Measurements from ENCODE around the gene DEFB110. TPM values are rescaled to one million over a fixed set of nuclear protein-coding genes. Genes with fewer than 3 reads are reported as not detected.

Gene DEFB110
- total and polyA plus RNA-seq, 8 donors: not detected

DNA sequence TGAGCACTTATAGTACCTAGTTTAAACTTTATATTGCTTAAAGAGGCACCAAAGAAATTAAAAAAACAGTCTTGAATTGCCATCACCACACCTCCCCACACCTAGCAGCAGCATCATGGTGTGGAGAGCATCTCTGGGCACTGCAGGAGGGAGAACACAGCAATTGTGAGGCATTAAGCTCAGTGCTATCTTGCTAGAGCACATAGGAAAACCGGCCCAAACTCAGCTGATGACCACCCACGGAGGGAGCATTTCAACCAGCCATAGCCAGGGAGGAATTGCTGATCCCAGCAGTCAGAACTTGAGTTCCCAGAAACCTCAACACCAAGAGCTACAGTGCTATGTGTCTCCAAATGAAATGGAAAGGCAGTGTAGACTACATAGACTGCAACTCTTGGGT, 32.9 kb downstream of the DEFB110 start:
- Histone ChIP-seq H3K27ac (no peak overlapping the region), H3K36me3 (no peaks in the 10 kb centered on the region), H3K27me3 (peaks cover 0 to 23% (median 8%) of the 10 kb centered on the region in 3 donors), H3K4me1 (no peaks in the 10 kb centered on the region), H3K4me3 (no peak overlapping the region), H3K9me3 (no peaks in the 10 kb centered on the region)
- WGBS, 5 donors: 57 to 85% (median 66%) methylated on average over 1 to 2 of the region's 2 CpGs
- intact Hi-C loops (cut with DNase I; ENCODE audit: low total_unique reads): no loop called here
- no peak for TF ChIP-seq EP300 (IDR thresholded peaks at IDR 0.05)
- TF ChIP-seq POLR2A (IDR thresholded peaks at IDR 0.05): no peak
- TF ChIP-seq, protein P1, sequence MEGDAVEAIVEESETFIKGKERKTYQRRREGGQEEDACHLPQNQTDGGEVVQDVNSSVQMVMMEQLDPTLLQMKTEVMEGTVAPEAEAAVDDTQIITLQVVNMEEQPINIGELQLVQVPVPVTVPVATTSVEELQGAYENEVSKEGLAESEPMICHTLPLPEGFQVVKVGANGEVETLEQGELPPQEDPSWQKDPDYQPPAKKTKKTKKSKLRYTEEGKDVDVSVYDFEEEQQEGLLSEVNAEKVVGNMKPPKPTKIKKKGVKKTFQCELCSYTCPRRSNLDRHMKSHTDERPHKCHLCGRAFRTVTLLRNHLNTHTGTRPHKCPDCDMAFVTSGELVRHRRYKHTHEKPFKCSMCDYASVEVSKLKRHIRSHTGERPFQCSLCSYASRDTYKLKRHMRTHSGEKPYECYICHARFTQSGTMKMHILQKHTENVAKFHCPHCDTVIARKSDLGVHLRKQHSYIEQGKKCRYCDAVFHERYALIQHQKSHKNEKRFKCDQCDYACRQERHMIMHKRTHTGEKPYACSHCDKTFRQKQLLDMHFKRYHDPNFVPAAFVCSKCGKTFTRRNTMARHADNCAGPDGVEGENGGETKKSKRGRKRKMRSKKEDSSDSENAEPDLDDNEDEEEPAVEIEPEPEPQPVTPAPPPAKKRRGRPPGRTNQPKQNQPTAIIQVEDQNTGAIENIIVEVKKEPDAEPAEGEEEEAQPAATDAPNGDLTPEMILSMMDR (IDR thresholded peaks at IDR 0.05): no peak
- TF ChIP-seq POLR2AphosphoS5 (IDR thresholded peaks at IDR 0.05): no peak
- DNase-seq: no peak

DNA sequence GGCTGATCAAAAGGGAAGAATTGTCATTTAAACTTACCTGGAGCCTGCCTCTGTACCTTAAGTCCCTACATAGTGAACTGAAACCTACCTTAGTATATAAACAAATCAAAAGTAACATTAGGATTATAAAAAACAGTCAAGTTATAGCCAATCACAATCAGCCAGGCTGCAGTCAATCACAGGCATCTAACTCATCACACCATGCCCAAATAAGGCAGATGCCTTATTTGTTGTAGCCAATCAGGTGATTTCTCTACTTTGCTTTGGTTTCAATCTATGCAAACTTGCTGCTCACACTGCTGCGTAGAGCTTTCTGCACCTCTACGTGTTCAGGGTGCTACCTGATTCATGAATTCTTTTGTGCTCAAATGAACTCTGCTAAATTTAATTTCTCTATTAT, 34.0 kb downstream of the DEFB110 start:
- Histone ChIP-seq H3K9me3 (peaks cover 0 to 4% (median 2%) of the 10 kb centered on the region in 4 donors), H3K4me1 (no peaks in the 10 kb centered on the region), H3K4me3 (no peak overlapping the region), H3K36me3 (no peaks in the 10 kb centered on the region), H3K27me3 (peaks cover 0 to 23% (median 8%) of the 10 kb centered on the region in 3 donors), H3K27ac (no peak overlapping the region)
- 86 to 91% (median 87%) methylated on average over 2 of the region's 2 CpGs for WGBS, 5 donors
- DNase-seq: no peak
- intact Hi-C loops (cut with DNase I; ENCODE audit: low total_unique reads): no loop called here
- TF ChIP-seq POLR2AphosphoS5 (IDR thresholded peaks at IDR 0.05) (no peak), POLR2A (IDR thresholded peaks at IDR 0.05) (no peak), EP300 (IDR thresholded peaks at IDR 0.05) (no peak)
- TF ChIP-seq, protein P1 (IDR thresholded peaks at IDR 0.05): no peak

DNA sequence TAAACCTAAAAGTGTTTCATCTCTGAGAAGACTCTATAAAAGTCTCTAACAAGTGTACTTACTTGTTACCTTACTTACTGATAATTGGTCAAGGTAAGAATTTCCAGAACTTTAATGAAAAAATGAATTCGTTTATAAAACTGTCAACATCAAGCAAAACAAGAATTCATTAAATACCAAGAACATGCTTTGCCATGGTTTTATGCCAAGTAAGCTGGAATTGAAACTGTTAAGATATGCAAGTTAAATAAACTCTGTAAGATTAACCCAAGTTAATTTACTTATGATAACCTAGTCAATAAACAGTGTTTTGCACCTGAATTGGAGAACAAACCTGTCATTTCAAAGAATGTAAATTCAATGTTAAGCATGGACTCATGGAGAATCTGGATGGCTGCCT, 35.2 kb downstream of the DEFB110 start:
- WGBS, 5 donors: 19 to 52% (median 26%) methylated on average over 1 of the region's 1 CpG
- no peak for DNase-seq
- H3K4me1 ChIP-seq: no peaks in the 10 kb centered on the region
- peaks cover 0 to 7% (median 3%) of the 10 kb centered on the region in 4 donors for H3K9me3 ChIP-seq
- intact Hi-C loops (cut with DNase I; ENCODE audit: low total_unique reads): no loop called here
- H3K4me3 ChIP-seq: no peak overlapping the region
- H3K27me3 ChIP-seq: peaks cover 0 to 23% (median 8%) of the 10 kb centered on the region in 3 donors
- no peaks in the 10 kb centered on the region for H3K36me3 ChIP-seq
- TF ChIP-seq POLR2AphosphoS5 (IDR thresholded peaks at IDR 0.05) (no peak), POLR2A (IDR thresholded peaks at IDR 0.05) (no peak), EP300 (IDR thresholded peaks at IDR 0.05) (no peak)
- TF ChIP-seq, protein P1 (IDR thresholded peaks at IDR 0.05): no peak
- H3K27ac ChIP-seq: no peak overlapping the region

DNA sequence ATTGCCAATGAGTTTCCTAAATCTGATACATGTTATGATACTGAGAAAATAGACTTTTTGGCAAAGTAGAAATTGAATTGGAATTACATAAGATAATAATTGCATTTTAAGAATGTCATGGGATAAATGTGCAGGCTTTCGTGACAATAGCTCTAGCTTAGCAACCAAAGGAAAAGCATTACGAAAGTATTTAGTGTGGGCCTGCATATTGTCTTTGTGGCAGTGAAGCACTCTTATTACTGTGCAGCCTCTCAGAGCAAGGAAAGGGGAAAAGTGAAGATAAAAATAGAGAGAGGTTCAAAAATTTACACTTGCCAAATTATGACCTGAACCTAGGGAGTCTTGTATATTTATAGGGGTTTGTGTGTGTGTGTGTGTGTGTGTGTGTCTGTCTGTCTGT, 39.7 kb downstream of the DEFB110 start:
- Histone ChIP-seq H3K4me3 (no peak overlapping the region), H3K27me3 (no peaks in the 10 kb centered on the region), H3K4me1 (no peaks in the 10 kb centered on the region), H3K9me3 (peaks cover 0 to 7% (median 3%) of the 10 kb centered on the region in 4 donors), H3K27ac (no peak overlapping the region), H3K36me3 (no peaks in the 10 kb centered on the region)
- intact Hi-C loops (cut with DNase I; ENCODE audit: low total_unique reads): no loop called here
- WGBS, 5 donors: 76 to 93% (median 88%) methylated on average over 2 of the region's 2 CpGs
- TF ChIP-seq POLR2AphosphoS5 (IDR thresholded peaks at IDR 0.05): no peak
- TF ChIP-seq, protein P1 (IDR thresholded peaks at IDR 0.05): no peak
- TF ChIP-seq EP300 (IDR thresholded peaks at IDR 0.05): no peak
- DNase-seq: peak in 1 of 2 donors; percentile 4
